OCI-LY1 (cell line): ENCODE data around the gene CABCOCO1.

ENCODE experiments used
- H2AFZ ChIP-seq: fragments of 200-600 bp; sonication (generic), shearing (Covaris generic); 2 replicates; pipeline ENCODE4 v1.6.0; 2014; ENCODE audit warnings: antibody characterized with exemption, mild to moderate bottlenecking, low read length
- H3F3A ChIP-seq: fragments of 200-600 bp; sonication (generic), shearing (Covaris generic); 2 replicates; pipeline ENCODE4 v1.6.0; 2014; ENCODE audit warnings: mild to moderate bottlenecking, antibody characterized with exemption, low read length, moderate library complexity; ENCODE audit not compliant: insufficient read depth
- H3K27ac ChIP-seq: fragments of 200-600 bp; sonication (generic); 2 replicates; pipeline ENCODE4 v1.5.1; 2014; ENCODE audit warnings: low read length, mixed run types, mild to moderate bottlenecking, low read depth; ENCODE audit not compliant: poor library complexity, severe bottlenecking
- H3K27me3 ChIP-seq: fragments of 200-600 bp; sonication (generic); 2 replicates; pipeline ENCODE4 v1.6.0; 2014; ENCODE audit warnings: antibody characterized with exemption, mild to moderate bottlenecking, low read length, moderate library complexity; ENCODE audit not compliant: insufficient read depth
- H3K36me3 ChIP-seq: fragments of 200-600 bp; sonication (generic); 2 replicates; pipeline ENCODE4 v1.6.1; 2014; ENCODE audit warnings: mild to moderate bottlenecking, antibody characterized with exemption, low read length, moderate library complexity, mixed read lengths; ENCODE audit not compliant: insufficient read depth
- H3K4me1 ChIP-seq: fragments of 200-600 bp; sonication (generic); 2 replicates; pipeline ENCODE4 v1.5.1; 2014; ENCODE audit warnings: mild to moderate bottlenecking, low read length, moderate library complexity; ENCODE audit not compliant: insufficient read depth, severe bottlenecking
- H3K4me2 ChIP-seq: fragments of 200-600 bp; sonication (generic), shearing (Covaris generic); 2 replicates; pipeline ENCODE4 v1.6.1; 2014; ENCODE audit warnings: low read length
- H3K4me3 ChIP-seq: fragments of 200-600 bp; sonication (generic); 2 replicates; pipeline ENCODE4 v1.5.1; 2014; ENCODE audit warnings: low read length, low read depth, mild to moderate bottlenecking, mixed read lengths; ENCODE audit not compliant: poor library complexity, severe bottlenecking
- H3K79me2 ChIP-seq: fragments of 200-600 bp; shearing (Covaris generic); 2 replicates; pipeline ENCODE4 v1.6.1; 2016; ENCODE audit warnings: mixed run types, low read length, mixed read lengths; ENCODE audit not compliant: insufficient read depth
- H3K9ac ChIP-seq: fragments of 200-600 bp; sonication (generic), shearing (Covaris generic); 2 replicates; pipeline ENCODE4 v1.6.1; 2014; ENCODE audit warnings: mild to moderate bottlenecking, low read length, mixed read lengths
- H3K9me2 ChIP-seq: fragments of 200-600 bp; sonication (generic), shearing (Covaris generic); 2 replicates; pipeline ENCODE4 v1.6.1; 2014; ENCODE audit warnings: low read depth, mild to moderate bottlenecking, low read length, mixed read lengths
- H3K9me3 ChIP-seq: fragments of 200-600 bp; shearing (Covaris generic); 2 replicates; pipeline ENCODE4 v1.6.1; 2014; ENCODE audit warnings: low read length, mixed read lengths
- H4K20me1 ChIP-seq: fragments of 200-600 bp; sonication (generic), shearing (Covaris generic); 2 replicates; pipeline ENCODE4 v1.6.0; 2016; ENCODE audit warnings: mild to moderate bottlenecking, low read length; ENCODE audit not compliant: insufficient read depth
- CTCF ChIP-seq: fragments of 200-600 bp; sonication (generic), shearing (Covaris generic); IDR thresholded peaks from 2 replicates; pipeline ENCODE4 v1.5.1; 2017; ENCODE audit warnings: mild to moderate bottlenecking, antibody characterized with exemption, low read length, moderate library complexity, mixed read lengths
- EZH2 ChIP-seq: fragments of 200-600 bp; sonication (generic), shearing (Covaris generic); IDR thresholded peaks from 2 replicates; pipeline ENCODE4 v1.8.0; 2017; ENCODE audit warnings: borderline replicate concordance, mixed run types, mild to moderate bottlenecking, antibody characterized with exemption, low read length, moderate library complexity, mixed read lengths

The CABCOCO1 gene

GRCh38 chr10:61633665-61634064 lies 29.1 kb upstream of the CABCOCO1 start:
- Histone ChIP-seq H3K36me3 (no peaks in the 10 kb centered on the region), H3K4me3 (no peak overlapping the region), H3K79me2 (no peaks in the 10 kb centered on the region), H3K4me2 (no peak overlapping the region), H4K20me1 (no peaks in the 10 kb centered on the region), H3F3A (no peaks in the 10 kb centered on the region), H2AFZ (no peak overlapping the region), H3K27me3 (no peaks in the 10 kb centered on the region), H3K9me2 (no peaks in the 10 kb centered on the region), H3K4me1 (no peaks in the 10 kb centered on the region), H3K9ac (no peak overlapping the region), H3K9me3 (no peaks in the 10 kb centered on the region), H3K27ac (no peak overlapping the region)
- no peak for TF ChIP-seq EZH2
- TF ChIP-seq CTCF = no peak

- Histone ChIP-seq H3K36me3 (no peaks in the 10 kb centered on the region), H4K20me1 (no peaks in the 10 kb centered on the region), H3K9ac (no peak overlapping the region), H2AFZ (no peak overlapping the region), H3K9me2 (no peaks in the 10 kb centered on the region), H3K27ac (no peak overlapping the region), H3K27me3 (no peaks in the 10 kb centered on the region), H3K9me3 (no peaks in the 10 kb centered on the region), H3K4me2 (no peak overlapping the region), H3K4me3 (no peak overlapping the region), H3F3A (no peaks in the 10 kb centered on the region), H3K79me2 (no peaks in the 10 kb centered on the region), H3K4me1 (no peaks in the 10 kb centered on the region)
- TF ChIP-seq EZH2 (no peak), CTCF (no peak)
Measured at GRCh38 chr10:61634746-61635145, 28.0 kb upstream of the CABCOCO1 start.

- Histone ChIP-seq H3K4me3 (no peak overlapping the region), H3K36me3 (no peaks in the 10 kb centered on the region), H3K27me3 (no peaks in the 10 kb centered on the region), H3K79me2 (no peaks in the 10 kb centered on the region), H3K27ac (no peak overlapping the region), H4K20me1 (no peaks in the 10 kb centered on the region), H3K9me2 (no peaks in the 10 kb centered on the region), H3F3A (no peaks in the 10 kb centered on the region), H3K4me1 (no peaks in the 10 kb centered on the region), H3K4me2 (no peak overlapping the region), H3K9me3 (no peaks in the 10 kb centered on the region), H2AFZ (no peak overlapping the region), H3K9ac (no peak overlapping the region)
- TF ChIP-seq CTCF (no peak), EZH2 (no peak)
Measured at GRCh38 chr10:61635471-61635870, 27.3 kb upstream of the CABCOCO1 start.
